Measurements from ENCODE around the gene WTAP.

- TF ChIP-seq POLR2A (IDR thresholded peaks at IDR 0.05) (no peak), CTCF (IDR thresholded peaks at IDR 0.05) (no peak)
Measured at GRCh38 chr6:159714404-159714803, 12.9 kb upstream of the WTAP start.

Measured in Peyer's patch (tissue), 4 donors.